Upper lobe of left lung (tissue), 4 donors: ENCODE results near the gene FAM13A.

Experiments
- EP300 ChIP-seq, 4 donors: sonication (generic); formaldehyde crosslinking; IDR thresholded peaks; one replicate each; pipeline ENCODE4 v1.5.1; 2017; ENCODE audit warnings: antibody characterized with exemption in 4 of 4, control low read depth in 2 of 4
- POLR2A ChIP-seq, 4 donors: fragments of 450-650 bp; IDR thresholded peaks; one replicate each; pipeline ENCODE4 v1.5.1; 2016 to 2017; ENCODE audit warnings: antibody characterized with exemption in 4 of 4, mild to moderate bottlenecking in 2 of 4
- POLR2AphosphoS5 ChIP-seq, 2 donors: sonication (generic); formaldehyde crosslinking; IDR thresholded peaks; one replicate each; pipeline ENCODE4 v1.5.1; 2017; ENCODE audit warnings: antibody characterized with exemption in 2 of 2
- TF ChIP-seq, protein P1 (sequence below), 6 experiments: fragments of 450-650 bp in 4 of 6; fragments of 200-600 bp in 2 of 6; sonication (generic) in 2 of 6; IDR thresholded peaks; one replicate each; pipeline ENCODE4 v1.5.1; 2016 to 2019; ENCODE audit warnings: antibody characterized with exemption in 6 of 6

DNA sequence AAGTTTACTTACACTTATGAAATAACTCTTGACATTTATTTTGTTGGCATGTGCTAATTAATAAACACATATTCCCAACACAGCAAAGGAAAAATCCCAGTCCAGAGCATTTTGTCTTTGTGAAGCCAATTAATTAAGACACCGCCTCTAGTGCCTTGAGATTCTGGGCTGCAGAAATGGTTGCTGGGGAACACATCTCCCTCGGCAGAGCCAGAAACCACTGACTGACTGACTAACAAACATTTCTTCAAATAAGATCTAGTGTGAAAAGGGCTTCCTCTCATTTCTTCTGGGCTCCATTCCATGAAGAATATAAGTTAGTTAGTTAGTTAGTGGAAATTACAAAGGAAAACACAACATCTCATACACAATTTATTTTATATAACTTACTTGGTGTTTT is 331.0 kb downstream of the FAM13A start:
- TF ChIP-seq POLR2AphosphoS5 (IDR thresholded peaks at IDR 0.05) = no peak
- TF ChIP-seq, protein P1, sequence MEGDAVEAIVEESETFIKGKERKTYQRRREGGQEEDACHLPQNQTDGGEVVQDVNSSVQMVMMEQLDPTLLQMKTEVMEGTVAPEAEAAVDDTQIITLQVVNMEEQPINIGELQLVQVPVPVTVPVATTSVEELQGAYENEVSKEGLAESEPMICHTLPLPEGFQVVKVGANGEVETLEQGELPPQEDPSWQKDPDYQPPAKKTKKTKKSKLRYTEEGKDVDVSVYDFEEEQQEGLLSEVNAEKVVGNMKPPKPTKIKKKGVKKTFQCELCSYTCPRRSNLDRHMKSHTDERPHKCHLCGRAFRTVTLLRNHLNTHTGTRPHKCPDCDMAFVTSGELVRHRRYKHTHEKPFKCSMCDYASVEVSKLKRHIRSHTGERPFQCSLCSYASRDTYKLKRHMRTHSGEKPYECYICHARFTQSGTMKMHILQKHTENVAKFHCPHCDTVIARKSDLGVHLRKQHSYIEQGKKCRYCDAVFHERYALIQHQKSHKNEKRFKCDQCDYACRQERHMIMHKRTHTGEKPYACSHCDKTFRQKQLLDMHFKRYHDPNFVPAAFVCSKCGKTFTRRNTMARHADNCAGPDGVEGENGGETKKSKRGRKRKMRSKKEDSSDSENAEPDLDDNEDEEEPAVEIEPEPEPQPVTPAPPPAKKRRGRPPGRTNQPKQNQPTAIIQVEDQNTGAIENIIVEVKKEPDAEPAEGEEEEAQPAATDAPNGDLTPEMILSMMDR (IDR thresholded peaks at IDR 0.05) = no peak
- TF ChIP-seq POLR2A (IDR thresholded peaks at IDR 0.05) = no peak
- TF ChIP-seq EP300 (IDR thresholded peaks at IDR 0.05) = no peak
